ENCODE results near the gene TP53TG3. TPM values are rescaled to one million over a fixed set of nuclear protein-coding genes. Genes with fewer than 3 reads are reported as not detected.
"Not testable (repeated sequence)": the region's sequence is repeated elsewhere in the genome, so short reads cannot be mapped to it uniquely, and the experiment has no call there.

The TP53TG3 gene
- not detected in 2 replicates for total RNA-seq

GRCh38 chr16:32676065-32676464, at the start of gene TP53TG3:
TP53TG3 (minus strand) TSS chr16:32676165; CDS start chr16:32676097, 68 bp downstream.
- H3K36me3 Mint-ChIP-seq (ENCODE audit: low read depth); H3K27me3 Mint-ChIP-seq (ENCODE audit: low read depth); H3K9me3 Mint-ChIP-seq; intact Hi-C loops (cut with micrococcal nuclease); H3K4me3 Mint-ChIP-seq (ENCODE audit: low read depth); H3K27ac Mint-ChIP-seq; H3K4me1 Mint-ChIP-seq (ENCODE audit: low read depth); DNase-seq (ENCODE audit: low spot score): not testable (repeated sequence)

- H3K9me3 Mint-ChIP-seq; H3K4me1 Mint-ChIP-seq (ENCODE audit: low read depth); intact Hi-C loops (cut with micrococcal nuclease): not testable (repeated sequence)
Observed at GRCh38 chr16:32650876-32651275, 25.1 kb downstream of the TP53TG3 start.

GRCh38 chr16:32647562-32647961, 28.4 kb downstream of the TP53TG3 start:
- H3K4me3 Mint-ChIP-seq (ENCODE audit: low read depth); H3K27ac Mint-ChIP-seq; H3K27me3 Mint-ChIP-seq (ENCODE audit: low read depth); H3K36me3 Mint-ChIP-seq (ENCODE audit: low read depth); intact Hi-C loops (cut with micrococcal nuclease); H3K4me1 Mint-ChIP-seq (ENCODE audit: low read depth); DNase-seq (ENCODE audit: low spot score): not testable (repeated sequence)
- peaks cover 21% of the 10 kb centered on the region for H3K9me3 Mint-ChIP-seq

More at GRCh38 chr16:32650876-32651275, 25.1 kb downstream of the TP53TG3 start:
- not testable (repeated sequence) for H3K4me3 Mint-ChIP-seq (ENCODE audit: low read depth); H3K27ac Mint-ChIP-seq; H3K27me3 Mint-ChIP-seq (ENCODE audit: low read depth); H3K36me3 Mint-ChIP-seq (ENCODE audit: low read depth); DNase-seq (ENCODE audit: low spot score)

GRCh38 chr16:32646780-32647179, 29.2 kb downstream of the TP53TG3 start:
- intact Hi-C loops (cut with micrococcal nuclease); H3K36me3 Mint-ChIP-seq (ENCODE audit: low read depth); H3K27me3 Mint-ChIP-seq (ENCODE audit: low read depth); H3K4me1 Mint-ChIP-seq (ENCODE audit: low read depth); DNase-seq (ENCODE audit: low spot score); H3K27ac Mint-ChIP-seq; H3K4me3 Mint-ChIP-seq (ENCODE audit: low read depth): not testable (repeated sequence)
- H3K9me3 Mint-ChIP-seq, result peaks cover 21% of the 10 kb centered on the region

GRCh38 chr16:32646177-32646576, 29.8 kb downstream of the TP53TG3 start:
- H3K27ac Mint-ChIP-seq; H3K4me1 Mint-ChIP-seq (ENCODE audit: low read depth); H3K4me3 Mint-ChIP-seq (ENCODE audit: low read depth); H3K36me3 Mint-ChIP-seq (ENCODE audit: low read depth); H3K27me3 Mint-ChIP-seq (ENCODE audit: low read depth); DNase-seq (ENCODE audit: low spot score); intact Hi-C loops (cut with micrococcal nuclease): not testable (repeated sequence)
- H3K9me3 Mint-ChIP-seq, result peaks cover 21% of the 10 kb centered on the region

GRCh38 chr16:32645278-32645908, 30.6 kb downstream of the TP53TG3 start:
- H3K36me3 Mint-ChIP-seq (ENCODE audit: low read depth); H3K4me1 Mint-ChIP-seq (ENCODE audit: low read depth); H3K4me3 Mint-ChIP-seq (ENCODE audit: low read depth); H3K27ac Mint-ChIP-seq; H3K27me3 Mint-ChIP-seq (ENCODE audit: low read depth); DNase-seq (ENCODE audit: low spot score); intact Hi-C loops (cut with micrococcal nuclease): not testable (repeated sequence)
- H3K9me3 Mint-ChIP-seq, result peaks cover 21% of the 10 kb centered on the region

GRCh38 chr16:32644715-32645114, 31.2 kb downstream of the TP53TG3 start:
- H3K27me3 Mint-ChIP-seq (ENCODE audit: low read depth); intact Hi-C loops (cut with micrococcal nuclease); H3K4me1 Mint-ChIP-seq (ENCODE audit: low read depth); DNase-seq (ENCODE audit: low spot score); H3K27ac Mint-ChIP-seq; H3K4me3 Mint-ChIP-seq (ENCODE audit: low read depth); H3K36me3 Mint-ChIP-seq (ENCODE audit: low read depth): not testable (repeated sequence)
- H3K9me3 Mint-ChIP-seq, result peaks cover 21% of the 10 kb centered on the region

- H3K4me1 Mint-ChIP-seq (ENCODE audit: low read depth); H3K27ac Mint-ChIP-seq; H3K27me3 Mint-ChIP-seq (ENCODE audit: low read depth); H3K9me3 Mint-ChIP-seq; DNase-seq (ENCODE audit: low spot score); H3K4me3 Mint-ChIP-seq (ENCODE audit: low read depth); intact Hi-C loops (cut with micrococcal nuclease); H3K36me3 Mint-ChIP-seq (ENCODE audit: low read depth): not testable (repeated sequence)
Observed at GRCh38 chr16:32637614-32638013, 38.4 kb downstream of the TP53TG3 start.

GRCh38 chr16:32632096-32632495, 43.9 kb downstream of the TP53TG3 start:
- not testable (repeated sequence) for H3K4me1 Mint-ChIP-seq (ENCODE audit: low read depth)

More at GRCh38 chr16:32632096-32632495, 43.9 kb downstream of the TP53TG3 start:
- H3K27me3 Mint-ChIP-seq (ENCODE audit: low read depth); H3K36me3 Mint-ChIP-seq (ENCODE audit: low read depth); H3K4me3 Mint-ChIP-seq (ENCODE audit: low read depth); DNase-seq (ENCODE audit: low spot score); H3K9me3 Mint-ChIP-seq; H3K27ac Mint-ChIP-seq; intact Hi-C loops (cut with micrococcal nuclease): not testable (repeated sequence)
